Activated CD4-positive, alpha-beta T cell treated with anti-CD3 and anti-CD28 coated beads, Interleukin-2, amount 50 U/mL, for 48 hours (primary cell): ENCODE data around the gene ASPHD1.

Experiments used
- DNase-seq, 2 experiments: peaks; one replicate each; pipeline ENCODE4 v3.0.0-alpha.2; 2020

ASPHD1 gene

DNA sequence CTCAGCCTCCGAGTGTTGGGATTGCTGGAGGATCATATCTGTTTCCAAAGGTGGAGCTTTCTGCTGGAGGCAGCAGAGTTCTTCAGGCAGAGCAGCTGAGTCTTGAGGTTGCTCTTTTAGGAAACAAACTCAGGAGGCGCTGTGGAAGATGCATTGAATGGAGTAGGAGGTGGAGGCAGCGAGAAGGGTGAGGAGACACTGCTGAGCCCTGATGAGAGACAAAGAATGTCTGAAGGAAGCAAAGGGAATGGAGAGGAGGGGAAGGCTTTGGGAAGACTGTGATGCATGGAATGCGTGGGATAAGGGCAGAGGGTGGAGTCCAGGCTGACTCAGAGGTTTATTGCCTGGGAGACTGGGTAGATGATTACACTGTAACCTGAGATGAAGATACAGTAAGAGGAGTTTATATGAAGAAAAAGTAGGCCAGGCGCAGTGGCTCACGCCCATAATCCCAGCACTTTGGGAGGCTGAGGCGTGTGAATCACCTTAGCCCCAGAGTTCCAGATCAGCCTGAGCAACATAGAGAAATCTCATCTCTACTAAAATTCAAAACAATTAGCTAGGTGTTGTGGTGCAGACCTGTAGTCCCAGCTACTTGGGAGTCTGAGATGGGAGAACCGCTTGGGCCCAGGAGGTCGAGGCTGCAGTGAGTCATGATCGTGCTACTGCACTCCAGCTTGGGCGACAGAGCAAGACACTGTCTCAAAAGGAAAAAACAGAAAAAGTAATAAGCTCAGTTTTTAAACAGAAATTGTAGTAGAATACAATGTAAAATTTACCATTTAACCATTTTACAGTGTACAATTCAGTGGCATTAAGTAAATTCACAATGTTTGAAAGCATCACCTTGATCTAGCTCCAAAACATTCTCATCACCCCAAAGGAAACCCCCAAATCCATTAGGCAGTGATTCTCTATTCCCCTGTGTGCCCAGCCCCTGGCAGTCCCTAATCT is 43.8 kb downstream of the ASPHD1 start:
- DNase-seq, result no peak

DNA sequence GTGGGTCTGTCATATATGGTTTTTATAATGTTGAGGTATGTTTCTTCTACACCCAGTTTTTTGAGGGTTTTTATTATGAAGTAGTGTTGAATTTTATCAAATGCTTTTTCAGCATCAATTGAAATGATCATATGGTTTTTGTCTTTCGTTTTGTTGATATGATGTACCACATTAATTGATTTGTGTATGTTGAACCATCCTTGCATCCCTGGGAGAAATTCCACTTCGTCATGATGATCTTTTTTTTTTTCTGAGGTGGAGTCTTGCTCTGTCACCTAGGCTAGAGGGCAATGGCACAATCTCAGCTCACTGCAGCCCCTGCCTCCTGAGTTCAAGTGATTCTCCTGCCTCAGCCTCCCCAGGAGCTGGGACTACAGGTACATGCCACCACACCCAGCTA is 47.6 kb downstream of the ASPHD1 start:
- no peak for DNase-seq

DNA sequence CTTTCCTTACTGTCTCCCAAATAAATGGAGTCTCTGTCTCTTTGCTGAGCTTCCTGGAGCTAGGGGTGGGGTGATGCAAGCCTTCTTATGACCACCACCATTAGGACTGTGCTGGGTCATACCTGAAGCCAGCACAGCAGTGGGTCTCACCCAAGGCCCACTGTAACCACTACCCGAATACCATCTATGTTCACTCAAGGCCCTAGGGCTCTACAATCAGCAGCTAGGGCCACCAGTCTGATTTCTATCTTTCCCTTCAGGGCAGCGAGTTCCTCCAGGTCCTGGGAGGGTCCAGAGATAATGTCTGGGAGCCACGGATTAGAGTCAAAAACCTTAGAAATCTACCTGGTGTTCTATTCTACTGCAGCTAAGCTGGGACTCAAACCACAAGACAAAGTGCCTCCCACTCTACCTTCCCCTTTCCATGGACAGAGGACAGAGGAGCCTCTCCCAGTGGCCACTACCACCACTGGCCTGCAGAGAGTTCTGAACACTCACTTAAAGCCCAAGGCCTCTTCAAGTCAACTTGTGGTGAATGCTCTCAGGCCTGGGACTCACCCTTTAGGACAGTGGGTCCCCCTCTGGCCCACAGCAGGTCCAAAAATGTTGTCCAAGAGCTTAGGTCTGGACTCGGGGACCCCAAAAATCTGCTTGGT is 50.6 kb downstream of the ASPHD1 start:
- no peak for DNase-seq

DNA sequence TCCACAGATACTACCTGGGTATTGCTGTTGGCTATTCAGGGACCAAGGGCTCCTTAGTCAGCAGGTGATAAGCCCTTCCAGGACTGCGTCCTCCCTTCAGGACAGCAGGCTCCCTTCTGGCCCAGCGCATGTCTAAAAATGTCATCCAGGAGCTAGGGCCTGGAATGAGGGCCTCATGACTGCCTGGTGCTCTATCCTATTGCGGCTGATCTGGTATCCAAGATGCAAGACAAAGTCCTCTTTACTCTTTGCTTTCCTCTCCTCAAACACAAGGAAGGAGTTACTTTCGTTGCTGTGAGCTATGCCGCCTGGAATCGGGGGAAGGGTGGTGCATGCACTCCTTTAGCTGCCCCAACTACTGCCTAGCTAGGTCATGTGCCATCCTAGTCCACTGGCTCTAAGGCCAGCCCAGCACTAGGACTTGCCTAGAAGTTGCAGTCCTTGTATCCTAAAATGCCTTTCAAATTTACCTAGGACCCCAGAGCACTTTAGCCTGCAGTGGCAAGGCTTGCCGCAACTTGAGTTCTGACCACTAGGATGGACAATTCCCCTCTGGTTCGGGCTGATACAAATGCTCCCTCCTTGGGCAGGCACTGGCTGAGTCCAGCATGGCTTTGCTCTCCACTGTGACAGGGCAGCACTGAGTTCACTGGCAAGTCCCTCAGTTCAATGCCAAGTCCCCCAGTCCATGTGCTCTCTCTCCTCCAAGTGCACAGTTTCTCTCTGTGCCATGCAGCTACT is 51.5 kb downstream of the ASPHD1 start:
- DNase-seq, result no peak
